ENCODE results near the gene ATAT1. TPM values are rescaled to one million over a fixed set of nuclear protein-coding genes. Genes with fewer than 3 reads are reported as not detected.

The ATAT1 gene
- 10 to 100 TPM; 31.6 to 38.0 TPM for total RNA-seq
- 87.3 TPM for polyA plus RNA-seq (2013, experiment 1 of 2)
- 72.0 TPM for polyA plus RNA-seq (2013, experiment 2 of 2)
- long read RNA-seq, experiment 1, transcript ATAT1-206 (13 exons, 1,476 nt): major isoform, 7 of 18 reads
- long read RNA-seq, experiment 1, partial matches to known transcripts: 4 of 18 reads
- long read RNA-seq, experiment 1, other reads (novel, unspliced or antisense): 6 of 18 reads
- long read RNA-seq, experiment 2, transcript ATAT1-205 (10 exons, 2,646 nt): minor isoform, 11 of 70 reads
- long read RNA-seq, experiment 2, transcript ATAT1-203 (11 exons, 2,119 nt): minor isoform, 10 of 70 reads
- long read RNA-seq, experiment 2, transcript ATAT1-206 (13 exons, 1,476 nt): major isoform, 21 of 70 reads
- long read RNA-seq, experiment 2, partial matches to known transcripts: 6 of 70 reads
- long read RNA-seq, experiment 2, other reads (novel, unspliced or antisense): 12 of 70 reads
- long read RNA-seq, experiment 3, transcript ATAT1-206 (13 exons, 1,476 nt): major isoform, 35 of 78 reads
- long read RNA-seq, experiment 3, transcript ATAT1-203 (11 exons, 2,119 nt): minor isoform, 6 of 78 reads
- long read RNA-seq, experiment 3, transcript ATAT1-205 (10 exons, 2,646 nt): minor isoform, 9 of 78 reads
- long read RNA-seq, experiment 3, partial matches to known transcripts: 5 of 78 reads
- long read RNA-seq, experiment 3, other reads (novel, unspliced or antisense): 13 of 78 reads
- long read RNA-seq, experiment 4, transcript ATAT1-206 (13 exons, 1,476 nt): major isoform, 23 of 49 reads
- long read RNA-seq, experiment 4, partial matches to known transcripts: 5 of 49 reads
- long read RNA-seq, experiment 4, other reads (novel, unspliced or antisense): 10 of 49 reads

DNA sequence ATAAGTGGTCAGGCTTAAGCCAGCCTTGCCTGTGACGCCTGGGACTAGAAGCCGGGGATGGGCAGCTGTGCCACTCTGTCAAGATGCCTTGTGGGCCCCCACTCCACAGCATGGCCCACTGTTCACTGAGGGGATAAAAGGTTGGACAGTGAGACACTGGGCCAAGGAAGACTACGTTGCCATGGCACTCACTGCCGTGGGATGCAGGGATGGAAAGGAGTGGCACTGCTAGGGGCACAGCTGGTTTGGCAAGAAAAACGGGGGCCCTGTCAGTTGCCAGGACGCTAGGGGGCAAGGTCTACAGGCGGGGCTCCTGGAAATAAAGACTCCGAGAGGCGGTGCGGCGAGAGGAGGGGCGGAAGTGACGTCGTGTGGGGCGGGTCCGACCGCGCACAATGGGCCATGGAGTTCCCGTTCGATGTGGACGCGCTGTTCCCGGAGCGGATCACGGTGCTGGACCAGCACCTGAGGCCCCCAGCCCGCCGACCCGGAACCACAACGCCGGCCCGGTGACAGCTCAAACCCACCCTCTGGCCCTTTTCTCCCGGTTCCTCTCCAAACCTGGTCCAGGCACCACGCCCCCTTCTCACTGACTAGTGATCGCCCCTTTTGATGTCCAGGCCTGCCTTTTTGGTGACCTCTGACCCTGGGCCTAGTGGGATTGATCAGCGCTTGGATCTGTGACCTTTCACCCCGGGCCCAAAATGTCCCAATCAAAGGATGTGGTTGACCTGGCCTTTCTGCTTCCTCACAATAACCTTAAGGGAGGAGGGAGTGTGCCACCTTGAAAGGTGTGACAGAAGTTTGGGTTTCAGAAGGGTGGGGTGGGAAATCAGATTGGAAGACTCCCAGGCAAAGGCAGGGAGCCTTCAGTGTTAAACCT, at the start of gene ATAT1:
TSS of gene ATAT1 (plus strand) at position 391 of the 883 bp plus-strand sequence.
- Histone ChIP-seq H3K36me3 (ENCODE audit: control insufficient read depth, insufficient read depth, low read length) (peaks cover 80% of the 10 kb centered on the region), H3K9ac (ENCODE audit: extremely low read depth, low read length, poor library complexity, severe bottlenecking) (peak within 1 kb of the TSS; percentile 81), H3K4me3 (ENCODE audit: low read length) (peak within 1 kb of the TSS; percentile 98), H3K27ac (ENCODE audit: low read depth, low read length) (peak within 1 kb of the TSS; percentile 87), H3K9me3 (ENCODE audit: control insufficient read depth, low read length) (no peaks in the 10 kb centered on the region), H3K4me1 (ENCODE audit: control insufficient read depth, insufficient read depth, low read length) (no peaks in the 10 kb centered on the region), H3K27me3 (ENCODE audit: control insufficient read depth, insufficient read depth, low read length, poor library complexity, severe bottlenecking) (no peaks in the 10 kb centered on the region)
- Mint-ChIP-seq H3K4me3 (peak within 1 kb of the TSS; percentile 91), H3K9me3 (no peaks in the 10 kb centered on the region), H3K27me3 (ENCODE audit: insufficient read depth) (no peaks in the 10 kb centered on the region), H3K27ac (peak within 1 kb of the TSS; percentile 98), H3K36me3 (ENCODE audit: low read depth) (peaks cover 66% of the 10 kb centered on the region), H3K4me1 (peaks cover 9% of the 10 kb centered on the region)
- 4 to 7% methylated on average over 24 to 36 of the region's 36 CpGs for WGBS, 2 experiments (ENCODE audit: insufficient coverage in 1 of 2, insufficient read length in 1 of 2)
- DNase-seq: peak; percentile 95
- TF ChIP-seq, protein P1, sequence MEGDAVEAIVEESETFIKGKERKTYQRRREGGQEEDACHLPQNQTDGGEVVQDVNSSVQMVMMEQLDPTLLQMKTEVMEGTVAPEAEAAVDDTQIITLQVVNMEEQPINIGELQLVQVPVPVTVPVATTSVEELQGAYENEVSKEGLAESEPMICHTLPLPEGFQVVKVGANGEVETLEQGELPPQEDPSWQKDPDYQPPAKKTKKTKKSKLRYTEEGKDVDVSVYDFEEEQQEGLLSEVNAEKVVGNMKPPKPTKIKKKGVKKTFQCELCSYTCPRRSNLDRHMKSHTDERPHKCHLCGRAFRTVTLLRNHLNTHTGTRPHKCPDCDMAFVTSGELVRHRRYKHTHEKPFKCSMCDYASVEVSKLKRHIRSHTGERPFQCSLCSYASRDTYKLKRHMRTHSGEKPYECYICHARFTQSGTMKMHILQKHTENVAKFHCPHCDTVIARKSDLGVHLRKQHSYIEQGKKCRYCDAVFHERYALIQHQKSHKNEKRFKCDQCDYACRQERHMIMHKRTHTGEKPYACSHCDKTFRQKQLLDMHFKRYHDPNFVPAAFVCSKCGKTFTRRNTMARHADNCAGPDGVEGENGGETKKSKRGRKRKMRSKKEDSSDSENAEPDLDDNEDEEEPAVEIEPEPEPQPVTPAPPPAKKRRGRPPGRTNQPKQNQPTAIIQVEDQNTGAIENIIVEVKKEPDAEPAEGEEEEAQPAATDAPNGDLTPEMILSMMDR (conservative IDR thresholded peaks at IDR 0.05): peak; percentile 64

DNA sequence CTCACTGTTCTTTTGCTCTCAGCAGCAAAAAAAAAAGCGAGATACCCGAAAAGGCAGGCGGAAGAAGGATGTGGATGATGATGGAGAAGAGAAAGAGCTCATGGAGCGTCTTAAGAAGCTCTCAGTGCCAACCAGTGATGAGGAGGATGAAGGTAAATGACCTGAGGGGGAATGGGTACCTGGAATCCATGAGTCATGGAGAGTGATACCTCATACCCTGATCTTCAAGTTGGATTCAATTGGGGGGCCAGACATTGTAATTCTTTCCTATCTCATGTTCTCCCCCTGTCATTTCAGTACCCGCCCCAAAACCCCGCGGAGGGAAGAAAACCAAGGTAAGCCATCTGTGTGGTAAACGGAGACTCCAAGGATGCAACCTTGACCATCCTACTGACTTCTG, 48.6 kb upstream of the ATAT1 start:
- Mint-ChIP-seq H3K4me1 (peaks cover 16% of the 10 kb centered on the region), H3K36me3 (ENCODE audit: low read depth) (peaks cover 61% of the 10 kb centered on the region), H3K9me3 (no peaks in the 10 kb centered on the region), H3K27ac (no peak overlapping the region), H3K27me3 (ENCODE audit: insufficient read depth) (no peaks in the 10 kb centered on the region), H3K4me3 (no peak overlapping the region)
- no peak overlapping the region for H3K9ac ChIP-seq (ENCODE audit: extremely low read depth, low read length, poor library complexity, severe bottlenecking)
- no peak for DNase-seq
- H3K27ac ChIP-seq (ENCODE audit: low read depth, low read length): no peak overlapping the region
- peaks cover 7% of the 10 kb centered on the region for H3K4me1 ChIP-seq (ENCODE audit: control insufficient read depth, insufficient read depth, low read length)
- H3K9me3 ChIP-seq (ENCODE audit: control insufficient read depth, low read length): no peaks in the 10 kb centered on the region
- no peaks in the 10 kb centered on the region for H3K27me3 ChIP-seq (ENCODE audit: control insufficient read depth, insufficient read depth, low read length, poor library complexity, severe bottlenecking)
- H3K36me3 ChIP-seq (ENCODE audit: control insufficient read depth, insufficient read depth, low read length): peaks cover 70% of the 10 kb centered on the region
- H3K4me3 ChIP-seq (ENCODE audit: low read length): no peak overlapping the region
- 96 to 97% methylated on average over 7 to 8 of the region's 8 CpGs for WGBS, 2 experiments (ENCODE audit: insufficient coverage in 1 of 2, insufficient read length in 1 of 2)
- TF ChIP-seq, protein P1 (conservative IDR thresholded peaks at IDR 0.05): no peak

DNA sequence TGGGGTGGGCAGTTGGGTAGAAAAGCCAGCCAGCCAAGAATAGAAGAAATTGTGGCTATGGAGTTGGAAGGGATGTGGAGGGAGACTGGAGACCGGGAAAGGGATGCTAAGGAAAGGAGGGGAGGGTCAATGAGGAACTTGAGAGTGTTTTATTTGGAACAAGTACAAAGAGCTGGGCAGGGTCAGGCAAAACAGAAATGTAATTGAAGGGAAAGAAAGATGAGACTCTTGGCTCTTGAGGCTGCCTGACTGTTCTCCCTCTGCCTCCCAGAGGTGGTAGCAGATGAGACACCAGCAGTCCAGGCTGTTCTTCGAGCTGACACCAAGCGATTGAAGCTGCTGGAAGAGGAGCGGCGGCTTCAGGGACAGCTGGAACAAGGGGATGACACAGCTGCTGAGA, 42.8 kb upstream of the ATAT1 start:
- Histone ChIP-seq H3K4me1 (ENCODE audit: control insufficient read depth, insufficient read depth, low read length) (no peaks in the 10 kb centered on the region), H3K4me3 (ENCODE audit: low read length) (no peak overlapping the region), H3K27me3 (ENCODE audit: control insufficient read depth, insufficient read depth, low read length, poor library complexity, severe bottlenecking) (no peaks in the 10 kb centered on the region), H3K9me3 (ENCODE audit: control insufficient read depth, low read length) (no peaks in the 10 kb centered on the region), H3K27ac (ENCODE audit: low read depth, low read length) (no peak overlapping the region), H3K9ac (ENCODE audit: extremely low read depth, low read length, poor library complexity, severe bottlenecking) (no peak overlapping the region), H3K36me3 (ENCODE audit: control insufficient read depth, insufficient read depth, low read length) (peaks cover 89% of the 10 kb centered on the region)
- no peak overlapping the region for H3K27ac Mint-ChIP-seq
- no peaks in the 10 kb centered on the region for H3K4me1 Mint-ChIP-seq
- no peak for DNase-seq
- H3K36me3 Mint-ChIP-seq (ENCODE audit: low read depth): peaks cover 86% of the 10 kb centered on the region
- H3K9me3 Mint-ChIP-seq: no peaks in the 10 kb centered on the region
- no peaks in the 10 kb centered on the region for H3K27me3 Mint-ChIP-seq (ENCODE audit: insufficient read depth)
- 92 to 93% methylated on average over 5 of the region's 5 CpGs for WGBS, 2 experiments (ENCODE audit: insufficient coverage in 1 of 2, insufficient read length in 1 of 2)
- TF ChIP-seq, protein P1 (conservative IDR thresholded peaks at IDR 0.05): no peak
- no peak overlapping the region for H3K4me3 Mint-ChIP-seq
